PFSK-1 (cell line): ENCODE measurements around the gene KSR1.

Experiments used
- FOXP2 ChIP-seq: optimal IDR thresholded peaks from 2 replicates; pipeline ENCODE3; 2011; ENCODE audit warnings: borderline replicate concordance, control low read depth, inconsistent platforms; ENCODE audit not compliant: insufficient read depth; ENCODE audit errors: extremely low read length, extremely low read depth
- SIN3A ChIP-seq: IDR thresholded peaks from 2 replicates; pipeline ENCODE4 v1.6.1; 2012; ENCODE audit warnings: mild to moderate bottlenecking, low read length, moderate library complexity, borderline replicate concordance; ENCODE audit not compliant: insufficient read depth
- TAF1 ChIP-seq: IDR thresholded peaks from 2 replicates; pipeline ENCODE4 v1.6.1; 2012; ENCODE audit warnings: low read length, control low read depth, borderline replicate concordance; ENCODE audit not compliant: insufficient read depth

DNA sequence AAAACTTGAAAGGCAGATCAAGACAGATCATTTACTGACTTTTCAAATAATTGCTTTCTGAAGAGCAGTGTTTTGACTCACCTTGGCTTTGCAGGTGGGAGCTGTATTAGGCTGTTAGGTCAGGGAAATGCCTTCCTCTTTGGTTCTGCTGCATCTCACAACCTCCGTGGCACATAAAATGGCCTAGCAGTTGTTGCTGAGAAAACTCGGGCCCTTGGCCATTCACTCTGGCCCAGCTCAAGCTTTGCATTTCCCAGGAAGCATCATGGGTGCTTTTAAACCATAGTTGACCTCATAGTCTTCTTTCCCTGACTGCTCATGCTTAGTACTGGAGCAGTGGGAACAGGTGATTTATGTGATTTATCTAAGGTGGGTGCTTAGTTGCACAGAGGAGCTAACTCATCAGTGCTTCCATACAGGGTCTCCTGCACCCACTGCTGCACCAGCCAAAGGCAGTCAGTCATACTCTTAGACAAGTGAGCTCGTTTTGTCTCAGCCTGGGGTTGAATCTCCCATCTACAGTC lies 83.6 kb downstream of the KSR1 start:
- no peak for TF ChIP-seq TAF1
- no peak for TF ChIP-seq SIN3A
- no peak for TF ChIP-seq FOXP2
